ENCODE results near the gene LIPK.
"Not testable (repeated sequence)": the region's sequence is repeated elsewhere in the genome, so short reads cannot be mapped to it uniquely, and the experiment has no call there.

The LIPK gene

DNA sequence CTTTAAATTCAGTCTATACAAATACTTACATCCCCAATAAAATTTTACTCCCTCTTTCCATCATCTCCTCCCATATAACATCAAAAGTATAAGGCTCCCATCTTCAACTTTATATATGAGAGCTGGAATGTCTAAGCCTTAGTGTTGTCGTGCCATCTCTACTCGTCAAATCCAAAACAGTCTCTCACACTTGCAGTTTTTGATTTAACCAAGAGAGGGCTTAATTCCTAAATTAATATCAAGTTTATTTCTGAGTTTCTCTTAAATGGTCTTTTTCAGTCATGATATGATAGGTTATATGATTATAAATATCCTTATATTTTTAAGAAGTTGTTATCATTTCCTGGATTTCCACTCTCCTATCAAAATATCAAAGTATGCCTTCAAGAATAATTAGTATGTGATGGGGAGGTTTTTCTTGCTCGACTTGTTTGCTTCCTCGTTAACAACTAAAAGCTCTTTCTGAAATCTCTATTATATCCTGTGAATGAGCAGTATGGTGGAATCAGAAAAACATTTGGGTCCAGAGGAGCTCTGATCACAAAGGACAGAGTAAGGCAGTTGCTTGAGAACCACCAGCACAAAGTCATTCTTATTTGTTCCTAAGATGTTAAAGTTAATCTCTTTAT, 12.5 kb upstream of the LIPK start:
- TF ChIP-seq CTCF (IDR thresholded peaks at IDR 0.05) = no peak
- H3K4me1 ChIP-seq (ENCODE audit: control insufficient read depth in 1 of 2, insufficient read depth in 1 of 2, low read depth in 1 of 2, low read length in 1 of 2) = no peaks in the 10 kb centered on the region
- no peak overlapping the region for H3K27ac ChIP-seq
- H3K36me3 ChIP-seq = no peaks in the 10 kb centered on the region
- H3K9me3 ChIP-seq = no peaks in the 10 kb centered on the region
- H3K27me3 ChIP-seq = peaks cover 8% of the 10 kb centered on the region
- no peak overlapping the region for H3K4me3 ChIP-seq (ENCODE audit: low read depth in 1 of 2, low read length in 1 of 2)

DNA sequence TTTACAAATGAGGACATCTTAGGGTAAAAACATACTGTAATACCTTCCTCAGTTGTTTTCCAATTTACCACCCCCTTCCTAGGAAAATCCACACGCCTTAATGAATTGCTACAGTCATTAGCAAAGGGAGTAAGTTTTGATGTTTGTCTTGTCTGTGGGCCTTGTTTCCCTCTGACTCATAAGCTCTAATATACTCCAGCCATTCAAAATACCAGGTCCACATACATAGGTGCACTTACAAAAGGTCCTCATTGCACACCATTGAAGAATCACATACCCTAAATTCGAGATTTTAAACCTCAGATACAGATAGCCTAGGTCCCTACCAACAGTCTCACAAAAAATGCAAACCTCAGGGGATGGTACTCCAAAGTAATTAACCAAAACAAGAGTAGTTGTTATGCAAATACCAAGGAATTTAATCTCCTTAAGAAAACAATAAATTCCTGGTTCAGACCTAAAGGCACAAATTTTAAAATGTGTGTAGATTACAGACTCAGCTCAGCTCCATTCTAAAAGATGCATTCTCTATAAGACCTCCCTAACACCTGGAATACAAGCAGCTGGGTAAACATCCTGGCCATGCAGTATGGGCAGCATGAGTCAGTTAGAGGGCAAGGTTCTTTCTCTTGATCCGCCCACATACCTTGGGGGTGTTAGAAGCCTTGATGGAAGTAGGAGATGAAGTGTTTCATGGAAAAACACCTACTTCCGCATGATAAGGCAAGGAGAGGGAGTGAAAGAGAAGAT, 3.0 kb upstream of the LIPK start:
- H3K4me1 ChIP-seq (ENCODE audit: control insufficient read depth in 1 of 2, insufficient read depth in 1 of 2, low read depth in 1 of 2, low read length in 1 of 2) = no peaks in the 10 kb centered on the region
- H3K27ac ChIP-seq = no peak overlapping the region

DNA sequence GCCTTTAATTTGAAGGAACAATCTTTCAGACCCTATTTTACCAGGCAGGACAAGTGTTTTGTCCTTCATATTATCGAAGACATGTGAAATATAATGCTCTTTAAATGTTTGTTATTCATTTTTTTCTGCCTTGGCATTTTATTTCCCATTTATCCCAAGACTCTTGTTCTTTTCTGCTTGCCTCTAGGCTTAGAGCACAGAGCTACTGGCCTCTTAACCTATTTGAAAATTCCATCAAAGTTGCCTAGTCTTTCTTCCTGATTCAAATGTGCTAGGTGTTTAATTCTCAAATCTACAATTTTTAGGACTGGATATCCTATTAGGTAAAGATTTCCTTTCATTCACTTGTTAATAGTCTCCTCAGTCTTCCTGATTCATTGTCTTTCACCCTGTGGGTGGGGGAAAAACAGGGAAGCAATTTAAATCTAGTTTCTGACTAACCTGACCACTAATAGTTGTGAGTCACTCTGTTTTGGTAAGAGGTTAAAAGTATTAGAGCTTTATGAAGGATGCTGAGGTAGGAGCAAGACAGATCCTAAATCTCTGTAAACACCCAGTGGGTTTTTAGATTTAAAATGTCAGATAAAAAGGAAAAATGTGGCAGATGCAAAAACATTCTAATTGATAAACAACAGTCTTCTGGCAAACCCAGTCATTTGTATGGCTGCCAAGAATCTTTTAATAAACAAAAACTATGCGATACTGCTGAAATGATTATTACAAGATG, 1.5 kb downstream of the LIPK start:
- Histone ChIP-seq H3K9me3 (no peaks in the 10 kb centered on the region), H3K27ac (no peak overlapping the region), H3K4me1 (ENCODE audit: control insufficient read depth in 1 of 2, insufficient read depth in 1 of 2, low read depth in 1 of 2, low read length in 1 of 2) (no peaks in the 10 kb centered on the region), H3K4me3 (ENCODE audit: low read depth in 1 of 2, low read length in 1 of 2) (no peak overlapping the region), H3K36me3 (no peaks in the 10 kb centered on the region), H3K27me3 (peaks cover 5% of the 10 kb centered on the region)
- TF ChIP-seq CTCF (IDR thresholded peaks at IDR 0.05) = no peak

More for the DNA sequence above, 3.0 kb upstream of the LIPK start:
- Histone ChIP-seq H3K27me3 (no peaks in the 10 kb centered on the region), H3K36me3 (no peaks in the 10 kb centered on the region), H3K9me3 (no peaks in the 10 kb centered on the region), H3K4me3 (ENCODE audit: low read depth in 1 of 2, low read length in 1 of 2) (no peak overlapping the region)
- no peak for TF ChIP-seq CTCF (IDR thresholded peaks at IDR 0.05)

DNA sequence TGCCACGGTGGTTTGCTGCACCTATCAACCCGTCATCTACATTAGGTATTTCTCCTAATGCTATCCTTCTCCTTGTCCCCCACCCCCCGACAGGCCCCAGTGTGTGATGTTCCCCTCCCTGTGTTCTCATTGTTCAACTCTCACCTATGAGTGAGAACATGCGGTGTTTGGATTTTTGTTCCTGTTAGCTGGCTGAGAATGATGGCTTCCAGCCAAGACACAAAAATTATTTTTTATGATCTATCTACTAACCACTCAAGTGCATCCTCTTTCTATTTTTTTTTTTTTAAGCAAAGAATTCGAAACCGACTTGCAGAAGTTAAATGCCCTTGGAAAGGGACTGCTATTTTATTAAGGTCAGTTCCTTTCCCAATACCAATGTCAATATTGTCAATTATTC, 3.3 kb downstream of the LIPK start:
- H3K4me1 ChIP-seq (ENCODE audit: control insufficient read depth in 1 of 2, insufficient read depth in 1 of 2, low read depth in 1 of 2, low read length in 1 of 2); H3K27ac ChIP-seq; H3K27me3 ChIP-seq; H3K4me3 ChIP-seq (ENCODE audit: low read depth in 1 of 2, low read length in 1 of 2); H3K9me3 ChIP-seq; H3K36me3 ChIP-seq: not testable (repeated sequence)

DNA sequence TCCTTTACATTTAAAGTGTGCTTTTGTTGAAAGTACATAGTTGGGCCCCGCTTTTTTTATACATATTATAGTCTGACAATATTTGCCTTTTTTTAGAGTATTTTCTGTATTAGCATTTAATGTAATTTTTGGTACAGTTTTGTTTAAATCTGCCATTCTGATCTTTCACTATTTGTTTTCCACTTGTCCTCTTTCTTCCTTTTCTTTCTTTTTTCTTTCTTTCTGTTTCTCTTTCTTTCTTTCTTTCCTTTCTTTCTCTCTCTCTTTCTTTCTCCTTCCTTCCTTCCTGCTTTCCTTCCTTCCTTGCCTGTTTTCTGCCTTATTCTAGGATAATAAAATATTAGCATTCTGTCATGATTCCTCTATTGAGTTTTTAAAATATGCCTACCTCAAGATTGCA, 9.5 kb downstream of the LIPK start:
- Histone ChIP-seq H3K4me1 (ENCODE audit: control insufficient read depth in 1 of 2, insufficient read depth in 1 of 2, low read depth in 1 of 2, low read length in 1 of 2) (no peaks in the 10 kb centered on the region), H3K9me3 (no peaks in the 10 kb centered on the region), H3K36me3 (no peaks in the 10 kb centered on the region), H3K4me3 (ENCODE audit: low read depth in 1 of 2, low read length in 1 of 2) (no peak overlapping the region), H3K27me3 (no peaks in the 10 kb centered on the region), H3K27ac (no peak overlapping the region)
- no peak for TF ChIP-seq CTCF (IDR thresholded peaks at IDR 0.05)

GRCh38 chr10:88721392-88721791, 15.3 kb downstream of the LIPK start:
- no peak for TF ChIP-seq CTCF (IDR thresholded peaks at IDR 0.05)
- Histone ChIP-seq H3K36me3 (no peaks in the 10 kb centered on the region), H3K27ac (no peak overlapping the region), H3K4me3 (ENCODE audit: low read depth in 1 of 2, low read length in 1 of 2) (no peak overlapping the region), H3K9me3 (no peaks in the 10 kb centered on the region), H3K4me1 (ENCODE audit: control insufficient read depth in 1 of 2, insufficient read depth in 1 of 2, low read depth in 1 of 2, low read length in 1 of 2) (no peaks in the 10 kb centered on the region), H3K27me3 (no peaks in the 10 kb centered on the region)

Data from neutrophil (primary cell).